K562 (cell line): ENCODE results near the gene KCNH8. TPM values are rescaled to one million over a fixed set of nuclear protein-coding genes. Genes with fewer than 3 reads are reported as not detected.

Experiments used
- ATAC-seq: fragments of 200-7000 bp; cut with Tn5 transposase; 3 replicates; pipeline ENCODE4 v1.9.1; 2020; ENCODE audit warnings: moderate library complexity
- BruUV-seq: library from RNA; stranded (reverse); fragments of 400-500 nt; replicated peaks from 2 replicates; lab custom pipeline; 2021; lab: Mats Ljungman, UMichigan
- CTCF ChIA-PET: fragments of 300-600 bp; formaldehyde crosslinking; extraction: SDS; loops from one replicate; lab custom pipeline; 2021; ENCODE audit warnings: low intra/inter-chr PET ratio; lab: Yijun Ruan, JAX
- POLR2A ChIA-PET: fragments of 300-600, 350-650 bp; sonication (Branson Sonifier 250); formaldehyde crosslinking; extraction: SDS; loops from one replicate; lab custom pipeline; 2021; ENCODE audit warnings: antibody characterized with exemption, inconsistent platforms; lab: Yijun Ruan, JAX
- DNase-seq, 4 experiments: peaks; one replicate each; pipeline versions ENCODE4 v3.0.0 to v3.0.0-alpha.2; 2011 to 2018; ENCODE audit warnings: low spot score in 3 of 4, mixed read lengths in 3 of 4; ENCODE audit errors: extremely low read depth in 1 of 4
- FAIRE-seq: peaks from 2 replicates; lab custom pipeline; 2011; peaks lifted over from hg19 to GRCh38; lab: Jason Lieb, UNC
- H2AFZ ChIP-seq: 2 replicates; pipeline ENCODE4 v1.6.0; 2011; ENCODE audit warnings: low read depth, low read length, control low read depth, inconsistent platforms
- H3K27ac ChIP-seq: fragments of 200-600 bp; 3 replicates; pipeline ENCODE4 v1.8.0; 2011; ENCODE audit warnings: low read depth, mild to moderate bottlenecking, control low read depth, inconsistent platforms, low read length, moderate library complexity, mixed read lengths; ENCODE audit errors: extremely low read depth
- H3K27me3 ChIP-seq, 2 experiments: fragments of 300-600 bp in 1 of 2; 2 replicates in 1 of 2; 3 replicates in 1 of 2; pipeline versions ENCODE4 v1.6.0 to v1.8.0; 2011; ENCODE audit warnings: inconsistent platforms in 2 of 2, low read length in 2 of 2, mild to moderate bottlenecking in 1 of 2, mixed read lengths in 1 of 2, moderate library complexity in 1 of 2; ENCODE audit not compliant: control insufficient read depth in 2 of 2, insufficient read depth in 2 of 2
- H3K36me3 ChIP-seq: fragments of 300-600 bp; 3 replicates; pipeline ENCODE4 v1.8.0; 2011; ENCODE audit warnings: mild to moderate bottlenecking, low read length, inconsistent platforms; ENCODE audit not compliant: control insufficient read depth, insufficient read depth
- H3K4me1 ChIP-seq, 2 experiments: fragments of 200-600 bp in 1 of 2; replicated peaks in 1 of 2; 2 replicates in 1 of 2; 3 replicates in 1 of 2; pipeline versions ENCODE4 v1.5.1 to v1.8.0; 2011; ENCODE audit warnings: inconsistent platforms in 2 of 2, low read length in 2 of 2, mild to moderate bottlenecking in 1 of 2, mixed read lengths in 1 of 2, moderate library complexity in 1 of 2; ENCODE audit not compliant: control insufficient read depth in 2 of 2, insufficient read depth in 2 of 2
- H3K4me2 ChIP-seq: 2 replicates; pipeline ENCODE4 v1.6.1; 2011; ENCODE audit warnings: low read length, control low read depth, inconsistent platforms, mixed read lengths; ENCODE audit not compliant: insufficient read depth
- H3K4me3 ChIP-seq: fragments of 200-600 bp; sonication (generic), shearing (Covaris generic); 2 replicates; pipeline ENCODE4 v1.5.1; 2016; ENCODE audit warnings: control low read depth, inconsistent platforms
- H3K79me2 ChIP-seq: fragments of 200-600 bp; 3 replicates; pipeline ENCODE4 v1.8.0; 2011; ENCODE audit warnings: low read length, inconsistent platforms; ENCODE audit not compliant: control insufficient read depth, insufficient read depth
- H3K9ac ChIP-seq, 2 experiments: 2 replicates each; pipeline versions ENCODE4 v1.6.0 to v1.6.1; 2011; ENCODE audit warnings: low read depth in 2 of 2, low read length in 2 of 2, control low read depth in 1 of 2, inconsistent platforms in 1 of 2, mild to moderate bottlenecking in 1 of 2, mixed read lengths in 1 of 2; ENCODE audit not compliant: insufficient read depth in 1 of 2
- H3K9me1 ChIP-seq: one replicate; pipeline ENCODE4 v1.6.0; 2011; ENCODE audit warnings: inconsistent platforms, mild to moderate bottlenecking, low read length, moderate library complexity; ENCODE audit not compliant: control insufficient read depth, insufficient read depth
- H3K9me3 ChIP-seq: replicated peaks from 2 replicates; pipeline ENCODE4 v1.5.1; 2011; ENCODE audit warnings: low read depth, low read length, inconsistent platforms; ENCODE audit not compliant: control insufficient read depth, insufficient read depth
- H4K20me1 ChIP-seq: replicated peaks from 2 replicates; pipeline ENCODE4 v1.6.1; 2011; ENCODE audit warnings: low read length, inconsistent platforms, mixed read lengths; ENCODE audit not compliant: control insufficient read depth, insufficient read depth
- CBX1 ChIP-seq: sonication (generic); IDR thresholded peaks from 2 replicates; pipeline ENCODE4 v1.6.1; 2016; ENCODE audit warnings: antibody characterized with exemption, low read depth, mild to moderate bottlenecking
- CREB1 ChIP-seq, 2 experiments: sonication (generic) in 1 of 2; formaldehyde crosslinking in 1 of 2; IDR thresholded peaks; 2 replicates each; pipeline versions ENCODE4 v1.6.1 to v1.8.0; 2012 to 2022; ENCODE audit warnings: inconsistent platforms in 1 of 2, mild to moderate bottlenecking in 1 of 2, missing genetic modification reagents in 1 of 2, moderate library complexity in 1 of 2
- HES1 ChIP-seq: fragments of 450-650 bp; IDR thresholded peaks from 2 replicates; pipeline ENCODE4 v1.6.1; 2016; ENCODE audit warnings: low read depth, mild to moderate bottlenecking, moderate library complexity
- KAT2B ChIP-seq: IDR thresholded peaks from one replicate; pipeline ENCODE4 v1.6.1; 2012; ENCODE audit warnings: low read depth, mild to moderate bottlenecking, control low read depth, inconsistent platforms, low read length, moderate library complexity
- KAT8 ChIP-seq: fragments of 450-650 bp; IDR thresholded peaks from 2 replicates; pipeline ENCODE4 v1.6.1; 2016; ENCODE audit warnings: low read depth, mild to moderate bottlenecking
- MTF1 ChIP-seq: fragments of 250-450 bp; sonication (Bioruptor Pico); IDR thresholded peaks from 2 replicates; pipeline ENCODE4 v1.9.0; 2021; ENCODE audit warnings: moderate library complexity, mild to moderate bottlenecking, inconsistent platforms, borderline replicate concordance
- ZC3H4 ChIP-seq: sonication (generic); formaldehyde crosslinking; IDR thresholded peaks from 2 replicates; pipeline ENCODE4 v1.9.0; 2021; ENCODE audit warnings: missing genetic modification reagents, borderline replicate concordance
- ZNF165 ChIP-seq: fragments of 250-450 bp; sonication (Bioruptor Pico); IDR thresholded peaks from 2 replicates; pipeline ENCODE4 v1.4.0; 2020; ENCODE audit warnings: borderline replicate concordance
- ZNF324 ChIP-seq: fragments of 250-450 bp; sonication (Bioruptor Pico); IDR thresholded peaks from 2 replicates; pipeline ENCODE4 v1.4.0; 2020; ENCODE audit warnings: mild to moderate bottlenecking
- WGBS: fragments of 100-300 bp; shearing (Covaris generic); methylation state at CpG from one replicate; pipeline ENCODE4 v1.1.6; 2016; ENCODE audit warnings: low coverage, mixed read lengths; ENCODE audit not compliant: insufficient coverage; ENCODE audit errors: missing lambda C conversion rate; 5-methylcytosine and 5-hydroxymethylcytosine counted together
- in situ Hi-C: fragments of 300-500 bp; cut with MboI; formaldehyde crosslinking; loops from 4 replicates; pipeline ENCODE4 v1.15.0; 2018; ENCODE audit warnings: inconsistent platforms, mixed read lengths
- intact Hi-C: fragments of 100-400 bp; cut with micrococcal nuclease; formaldehyde crosslinking; loops from 2 replicates; pipeline ENCODE4 v1.14.2; 2022
- polyA plus RNA-seq, 8 experiments: library from polyadenylated mRNA; depleted of rRNA in 4 of 8; stranded (reverse) in 5 of 8; unstranded in 3 of 8; fragments of >200 nt; fragmentation: Nextera tagmentation in 2 of 8; fragmentation: Illumina TruSeq in 1 of 8; extraction: Ambion mirVana in 2 of 8; extraction: Trizol in 1 of 8; gene quantifications; 2 replicates each; pipeline versions ENCODE4 v1.2.1 to v1.2.3, GENCODE V29; 2011 to 2014; ENCODE audit warnings: inconsistent platforms in 1 of 8, missing spikeins in 1 of 8
- total RNA-seq, 7 experiments: library from RNA; depleted of rRNA in 6 of 7; stranded (reverse); fragments of >200 nt in 6 of 7; fragmentation: Illumina TruSeq in 2 of 7; extraction: Trizol in 2 of 7; gene quantifications; 2 replicates each; pipeline versions ENCODE4 v1.2.1 to v1.2.3, GENCODE V29; 2011 to 2021; ENCODE audit warnings: low replicate concordance in 1 of 7
- TF ChIP-seq, protein P1 (sequence below): sonication (generic); formaldehyde crosslinking; IDR thresholded peaks from 2 replicates; pipeline ENCODE4 v1.8.0; 2022; ENCODE audit warnings: missing genetic modification reagents, mild to moderate bottlenecking, borderline replicate concordance

KCNH8 gene
- total and polyA plus RNA-seq, 9 of the 15 experiments (the other 6 are each of a cell fraction or from before 2014, with no cell fraction given), result 0.02 to 0.08 (median 0.04) TPM; not detected in 6

DNA sequence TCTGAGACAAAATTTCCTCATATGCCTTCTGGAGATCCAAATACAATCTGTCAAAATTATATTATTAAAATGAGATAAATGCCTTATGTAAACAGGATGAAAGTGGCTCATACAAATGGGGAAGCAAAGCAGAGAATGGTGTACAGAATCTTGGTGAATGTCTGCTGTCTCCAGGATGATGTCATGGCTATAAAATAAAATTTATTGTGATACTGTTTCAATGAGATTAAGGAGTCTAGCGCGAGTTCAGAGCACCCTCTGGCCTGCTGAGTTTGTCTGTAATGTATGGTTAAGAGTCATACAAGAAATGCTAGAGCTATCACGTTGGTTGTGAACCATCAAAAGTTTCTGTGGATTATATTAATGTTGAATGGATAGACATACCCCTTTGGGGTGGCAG is 426.0 kb downstream of the KCNH8 start:
- Histone ChIP-seq H3K9me3 (peaks cover 2% of the 10 kb centered on the region; the same call in 1 of the 2 replicates), H3K27ac (no peak overlapping the region), H3K36me3 (no peaks in the 10 kb centered on the region)
- FAIRE-seq, result no peak
- intact Hi-C loops, result loop anchor here (5.0 kb wide), 1 partner anchor 293 kb away; no protein-coding TSS in a partner anchor
- CTCF ChIA-PET, result no interaction called here
- BruUV-seq, result no TSS peak
- no peak for TF ChIP-seq ZNF324 (CRISPR knock-in tag)
- TF ChIP-seq ZNF165 (CRISPR knock-in tag), result no peak
- TF ChIP-seq HES1, result no peak
- no peak for TF ChIP-seq CREB1 (IDR thresholded peaks at IDR 0.05)
- no peak for TF ChIP-seq CREB1 (CRISPR knock-in tag; IDR thresholded peaks at IDR 0.05)
- TF ChIP-seq, protein P1, sequence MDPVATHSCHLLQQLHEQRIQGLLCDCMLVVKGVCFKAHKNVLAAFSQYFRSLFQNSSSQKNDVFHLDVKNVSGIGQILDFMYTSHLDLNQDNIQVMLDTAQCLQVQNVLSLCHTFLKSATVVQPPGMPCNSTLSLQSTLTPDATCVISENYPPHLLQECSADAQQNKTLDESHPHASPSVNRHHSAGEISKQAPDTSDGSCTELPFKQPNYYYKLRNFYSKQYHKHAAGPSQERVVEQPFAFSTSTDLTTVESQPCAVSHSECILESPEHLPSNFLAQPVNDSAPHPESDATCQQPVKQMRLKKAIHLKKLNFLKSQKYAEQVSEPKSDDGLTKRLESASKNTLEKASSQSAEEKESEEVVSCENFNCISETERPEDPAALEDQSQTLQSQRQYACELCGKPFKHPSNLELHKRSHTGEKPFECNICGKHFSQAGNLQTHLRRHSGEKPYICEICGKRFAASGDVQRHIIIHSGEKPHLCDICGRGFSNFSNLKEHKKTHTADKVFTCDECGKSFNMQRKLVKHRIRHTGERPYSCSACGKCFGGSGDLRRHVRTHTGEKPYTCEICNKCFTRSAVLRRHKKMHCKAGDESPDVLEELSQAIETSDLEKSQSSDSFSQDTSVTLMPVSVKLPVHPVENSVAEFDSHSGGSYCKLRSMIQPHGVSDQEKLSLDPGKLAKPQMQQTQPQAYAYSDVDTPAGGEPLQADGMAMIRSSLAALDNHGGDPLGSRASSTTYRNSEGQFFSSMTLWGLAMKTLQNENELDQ (CRISPR knock-in tag), result no peak
- no peak for TF ChIP-seq KAT2B
- TF ChIP-seq ZC3H4, result no peak
- no peak for TF ChIP-seq KAT8
- no peak for TF ChIP-seq MTF1
- no peak for TF ChIP-seq CBX1
- TF ChIP-seq, all 486 proteins: peak for 0
- POLR2A ChIA-PET, result no interaction called here
- 0% methylated on average over 3 of the region's 3 CpGs for WGBS
- no peaks in the 10 kb centered on the region for H4K20me1 ChIP-seq
- in situ Hi-C loops, result no loop called here
- H3K9me1 ChIP-seq, result no peaks in the 10 kb centered on the region
- no peaks in the 10 kb centered on the region for H3K79me2 ChIP-seq
- no peaks in the 10 kb centered on the region for H3K4me1 ChIP-seq
- H3K4me3 ChIP-seq, result no peak overlapping the region
- ATAC-seq (no peak), DNase-seq (no peak)
- H3K27me3 ChIP-seq, result no peaks in the 10 kb centered on the region
- no peak overlapping the region for H3K4me2 ChIP-seq
- H2AFZ ChIP-seq, result no peak overlapping the region
- no peak overlapping the region for H3K9ac ChIP-seq
